GM18951 (cell line): ENCODE measurements around the gene MYO1E.

Experiments used
- POLR2A ChIP-seq: IDR thresholded peaks from 4 replicates; pipeline ENCODE4 v1.6.1; 2011; ENCODE audit warnings: mild to moderate bottlenecking; ENCODE audit not compliant: insufficient read length, insufficient read depth; ENCODE audit errors: extremely low read depth
- in situ Hi-C: fragments of 300-500 bp; cut with MboI; formaldehyde crosslinking; loops from one replicate; pipeline ENCODE4 v1.12.0; 2022; ENCODE audit warnings: low sequenced_read_pairs, mixed read lengths, inconsistent platforms; ENCODE audit not compliant: unreplicated experiment

Gene MYO1E

GRCh38 chr15:59335207-59335786, 37.4 kb downstream of the MYO1E start:
- TF ChIP-seq POLR2A = no peak
- in situ Hi-C loops = no loop called here

DNA sequence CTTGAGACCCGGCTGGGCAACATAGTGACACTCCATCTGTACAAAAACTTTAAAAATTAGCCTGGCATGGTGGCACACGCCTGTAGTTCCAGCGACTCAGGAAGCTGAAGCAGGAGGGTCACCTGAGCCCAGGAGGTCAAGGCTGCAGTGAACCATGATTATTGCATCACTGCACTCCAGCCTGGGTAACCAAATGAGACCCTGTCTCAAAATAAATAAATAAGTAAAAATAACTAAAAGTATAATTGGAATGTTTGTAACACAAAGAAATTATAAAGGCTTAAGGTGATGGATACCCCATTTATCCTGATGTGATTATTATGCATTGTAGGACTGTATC, 38.6 kb downstream of the MYO1E start:
- TF ChIP-seq POLR2A = no peak
- in situ Hi-C loops = no loop called here

DNA sequence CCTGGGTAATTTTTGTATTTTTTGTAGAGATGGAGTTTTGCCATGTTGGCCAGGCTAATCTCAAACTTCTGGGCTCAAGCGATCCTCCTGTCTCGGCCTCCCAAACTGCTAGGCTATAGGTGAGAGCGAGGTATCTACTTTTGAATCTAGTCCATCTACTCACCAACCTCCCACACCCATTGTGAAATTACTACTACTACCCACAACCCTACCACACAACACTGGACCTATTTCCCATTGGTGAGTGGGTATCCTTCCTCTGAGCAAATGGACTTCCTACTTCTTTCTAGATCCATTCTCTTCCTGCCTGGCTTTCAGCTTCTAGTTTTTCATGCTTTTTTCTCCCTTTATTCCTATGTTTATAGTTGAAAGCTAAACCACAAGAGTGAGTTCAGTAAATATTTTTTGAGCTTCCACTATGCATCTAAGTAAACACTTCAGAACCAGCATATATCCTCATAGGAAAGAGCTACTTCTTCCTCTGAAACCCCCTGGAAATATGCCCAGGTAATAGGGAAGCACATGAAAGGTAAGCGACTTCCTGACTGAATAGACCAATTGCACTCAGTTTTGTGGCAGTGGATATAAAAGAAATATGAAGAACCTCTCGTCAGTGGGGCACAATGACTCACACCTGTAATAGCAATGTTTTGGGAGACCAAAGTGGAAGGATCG, 39.1 kb downstream of the MYO1E start:
- in situ Hi-C loops = no loop called here
- TF ChIP-seq POLR2A = no peak

DNA sequence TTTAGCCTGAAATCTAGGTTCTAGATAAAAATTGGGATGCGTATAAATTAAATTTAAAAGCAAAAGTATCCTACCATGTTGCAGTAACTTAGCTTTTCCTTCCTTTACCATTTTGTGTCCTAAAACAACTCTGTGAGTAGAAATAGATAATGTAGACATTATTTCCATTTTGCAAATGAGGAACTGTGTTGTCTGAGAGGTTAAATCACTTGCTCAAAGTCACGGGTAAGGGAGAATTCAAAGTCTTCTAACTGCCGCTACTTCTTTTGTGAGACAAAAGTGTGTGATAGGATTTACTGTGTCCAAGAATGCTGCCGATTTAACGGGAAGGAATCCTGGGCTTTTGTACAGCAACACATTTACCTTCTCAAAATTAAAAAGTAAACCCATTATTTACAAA, 40.7 kb downstream of the MYO1E start:
- in situ Hi-C loops = no loop called here
- no peak for TF ChIP-seq POLR2A

GRCh38 chr15:59330649-59331048, 42.0 kb downstream of the MYO1E start:
- in situ Hi-C loops = no loop called here
- TF ChIP-seq POLR2A = no peak

- in situ Hi-C loops = no loop called here
- no peak for TF ChIP-seq POLR2A
These were observed 42.9 kb downstream of the MYO1E start for GRCh38 chr15:59329570-59330350.

- TF ChIP-seq POLR2A = no peak
- in situ Hi-C loops = no loop called here
These were observed 43.6 kb downstream of the MYO1E start for GRCh38 chr15:59329091-59329490.

DNA sequence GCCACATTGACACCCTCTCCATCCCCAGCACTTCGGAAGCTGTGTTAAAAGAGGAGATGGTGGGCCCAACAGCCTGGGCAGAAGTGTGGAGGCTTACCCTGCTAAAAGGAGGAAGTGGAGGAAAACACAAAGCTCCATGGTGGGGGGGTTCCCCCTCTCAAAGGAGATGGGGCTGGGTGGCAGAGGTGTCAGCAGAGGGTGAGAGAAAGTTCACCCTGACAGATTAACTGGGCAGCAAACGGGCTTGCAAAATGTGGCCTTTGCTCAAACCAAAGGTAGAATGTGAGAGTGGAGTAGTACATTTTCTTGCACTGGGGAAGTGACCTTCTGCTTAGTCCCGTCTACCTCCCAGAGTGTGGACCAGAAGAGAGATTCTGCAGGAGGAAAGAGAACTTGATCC, 44.7 kb downstream of the MYO1E start:
- no peak for TF ChIP-seq POLR2A
- in situ Hi-C loops = no loop called here

- in situ Hi-C loops = no loop called here
These were observed 45.8 kb downstream of the MYO1E start for GRCh38 chr15:59326856-59327255.

GRCh38 chr15:59322056-59322759, 50.5 kb downstream of the MYO1E start:
- TF ChIP-seq POLR2A = no peak
- in situ Hi-C loops = no loop called here

More at GRCh38 chr15:59326856-59327255, 45.8 kb downstream of the MYO1E start:
- no peak for TF ChIP-seq POLR2A

DNA sequence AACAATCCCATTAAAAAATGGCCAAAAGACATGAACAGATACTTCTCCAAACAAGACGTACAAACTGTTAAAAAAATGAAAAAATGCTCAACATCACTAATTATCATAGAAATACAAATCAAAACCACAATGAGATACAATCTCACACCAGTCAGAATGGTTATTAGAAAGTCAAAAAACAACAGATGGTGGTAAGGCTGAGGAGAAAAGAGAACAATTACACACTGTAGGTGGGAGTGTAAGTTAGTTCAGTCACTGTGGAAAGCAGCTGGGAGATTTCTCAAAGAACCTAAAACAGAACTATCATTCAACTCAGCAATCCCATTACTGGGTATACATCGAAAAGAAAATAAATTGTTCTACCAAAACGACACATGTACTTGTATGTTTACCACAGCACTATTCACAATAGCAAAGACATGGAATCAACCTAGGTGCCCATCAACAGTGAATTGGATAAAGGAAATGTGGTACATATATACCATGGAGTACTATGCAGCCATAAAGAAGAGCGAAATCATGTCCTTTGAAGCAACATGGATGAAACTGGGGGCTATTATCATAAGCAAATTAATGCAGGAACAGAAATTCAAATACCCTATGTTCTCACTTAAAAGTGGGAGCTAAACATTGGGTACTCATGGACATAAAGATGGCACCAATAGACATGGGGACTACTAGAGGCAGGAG, 51.5 kb downstream of the MYO1E start:
- no peak for TF ChIP-seq POLR2A
- in situ Hi-C loops = no loop called here

GRCh38 chr15:59317211-59317610, 55.5 kb downstream of the MYO1E start:
- no peak for TF ChIP-seq POLR2A
- in situ Hi-C loops = no loop called here
